ENCODE results near the gene TXNDC2. TPM values are rescaled to one million over a fixed set of nuclear protein-coding genes. Genes with fewer than 3 reads are reported as not detected.

Gene TXNDC2
- total RNA-seq, 1 experiment from 2014 or later: 0.12 TPM

DNA sequence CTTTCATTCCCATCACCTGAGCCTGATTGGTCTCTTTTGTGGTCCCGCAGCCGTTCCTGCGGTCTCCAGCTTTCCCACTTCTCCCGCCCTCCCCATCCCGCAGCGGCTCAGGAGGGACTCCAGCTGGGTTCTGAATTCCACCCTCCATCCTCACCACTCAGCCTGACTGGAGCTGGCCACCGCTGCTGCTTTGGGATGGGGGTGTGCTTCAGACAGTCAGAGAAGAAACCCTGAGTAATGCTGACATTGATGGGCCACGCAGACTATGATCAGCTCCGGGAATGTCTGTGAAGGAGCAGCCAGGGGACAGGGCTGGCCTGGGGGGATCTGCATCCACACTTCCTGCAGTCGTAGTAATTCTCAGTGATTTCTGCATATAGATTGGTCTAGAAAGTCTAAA lies 45.9 kb upstream of the TXNDC2 start:
- ATAC-seq (no peak), DNase-seq (ENCODE audit: low read depth, low spot score) (no peak)
- H3K36me3 ChIP-seq (ENCODE audit: control insufficient read depth in 1 of 2, insufficient read depth in 2 of 2, low read length in 2 of 2): no peaks in the 10 kb centered on the region
- H3K9me2 ChIP-seq (ENCODE audit: insufficient read depth): no peaks in the 10 kb centered on the region
- no peak overlapping the region for H3K9ac ChIP-seq (ENCODE audit: low read length)
- no TSS peak for BruUV-seq (replicated peaks)
- H3K27me3 ChIP-seq (ENCODE audit: insufficient read depth, low read length): no peaks in the 10 kb centered on the region
- ChIA-PET RAD21 (ENCODE audit: low non-redundant PET in 1 of 2, low total read pairs in 2 of 2, uncharacterized antibody in 2 of 2, unreplicated experiment in 2 of 2) (no interaction called here), POLR2A (no interaction called here), CTCF (no interaction called here)
- no peak overlapping the region for H3K4me2 ChIP-seq (ENCODE audit: low read length)
- H3K4me1 ChIP-seq (ENCODE audit: control insufficient read depth in 1 of 2, insufficient read depth in 2 of 2, low read length in 2 of 2): peaks cover 29 to 31% of the 10 kb centered on the region in 2 experiments
- no peak for TF ChIP-seq ELF1 (IDR thresholded peaks at IDR 0.05; ENCODE audit: borderline replicate concordance, low read depth)
- no peak for TF ChIP-seq RAD21 (IDR thresholded peaks at IDR 0.05; ENCODE audit: low read depth)
- no peak for TF ChIP-seq ZNF274 (IDR thresholded peaks at IDR 0.05; ENCODE audit: low read depth, low read length)
- no peak for TF ChIP-seq EZH2 (IDR thresholded peaks at IDR 0.05)
- TF ChIP-seq YY1 (IDR thresholded peaks at IDR 0.05; ENCODE audit: extremely low read depth, insufficient replicate concordance, low read depth, low read length): no peak
- TF ChIP-seq, protein P1, sequence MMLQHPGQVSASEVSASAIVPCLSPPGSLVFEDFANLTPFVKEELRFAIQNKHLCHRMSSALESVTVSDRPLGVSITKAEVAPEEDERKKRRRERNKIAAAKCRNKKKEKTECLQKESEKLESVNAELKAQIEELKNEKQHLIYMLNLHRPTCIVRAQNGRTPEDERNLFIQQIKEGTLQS (IDR thresholded peaks at IDR 0.05): no peak
- TF ChIP-seq SIN3A (IDR thresholded peaks at IDR 0.05; ENCODE audit: low read depth): no peak
- no peak overlapping the region for H2AFZ ChIP-seq (ENCODE audit: low read depth, low read length, poor library complexity, severe bottlenecking)
- H3K4me3 ChIP-seq (replicated peaks in 1 of 2; ENCODE audit: low read depth in 1 of 2, low read length in 2 of 2): no peak overlapping the region
- H3K27ac ChIP-seq (ENCODE audit: low read depth, low read length): no peak overlapping the region
- H3K79me2 ChIP-seq (ENCODE audit: insufficient read depth, low read length): no peaks in the 10 kb centered on the region
- H3K9me3 ChIP-seq (ENCODE audit: control insufficient read depth in 1 of 2, insufficient read depth in 1 of 2, low read depth in 1 of 2, low read length in 2 of 2): no peaks in the 10 kb centered on the region
- H4K20me1 ChIP-seq (ENCODE audit: insufficient read depth): no peaks in the 10 kb centered on the region
- intact Hi-C loops (cut with micrococcal nuclease): no loop called here

DNA sequence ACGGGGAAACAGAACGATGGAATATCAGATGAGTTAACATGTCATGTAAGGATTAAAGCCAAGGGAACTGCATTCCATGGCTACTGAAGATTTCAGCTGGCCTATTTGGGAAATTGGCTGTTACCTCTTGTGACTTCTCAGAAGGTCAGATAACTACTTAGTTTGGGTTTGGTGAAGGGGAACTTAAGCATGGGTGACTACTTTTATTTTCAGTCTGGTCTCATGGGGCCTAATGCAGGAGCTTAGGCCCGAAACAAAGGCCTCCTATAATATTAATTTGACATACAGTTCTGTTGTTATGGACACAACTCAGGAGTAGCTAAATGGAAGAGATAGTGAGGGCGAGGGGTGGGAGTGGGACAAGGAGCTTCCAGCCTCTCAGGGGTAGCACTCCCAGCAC lies 44.0 kb upstream of the TXNDC2 start:
- ChIA-PET RAD21 (ENCODE audit: low non-redundant PET in 1 of 2, low total read pairs in 2 of 2, uncharacterized antibody in 2 of 2, unreplicated experiment in 2 of 2) (no interaction called here), CTCF (no interaction called here), POLR2A (no interaction called here)
- TF ChIP-seq EZH2 (IDR thresholded peaks at IDR 0.05): no peak
- TF ChIP-seq, protein P2, sequence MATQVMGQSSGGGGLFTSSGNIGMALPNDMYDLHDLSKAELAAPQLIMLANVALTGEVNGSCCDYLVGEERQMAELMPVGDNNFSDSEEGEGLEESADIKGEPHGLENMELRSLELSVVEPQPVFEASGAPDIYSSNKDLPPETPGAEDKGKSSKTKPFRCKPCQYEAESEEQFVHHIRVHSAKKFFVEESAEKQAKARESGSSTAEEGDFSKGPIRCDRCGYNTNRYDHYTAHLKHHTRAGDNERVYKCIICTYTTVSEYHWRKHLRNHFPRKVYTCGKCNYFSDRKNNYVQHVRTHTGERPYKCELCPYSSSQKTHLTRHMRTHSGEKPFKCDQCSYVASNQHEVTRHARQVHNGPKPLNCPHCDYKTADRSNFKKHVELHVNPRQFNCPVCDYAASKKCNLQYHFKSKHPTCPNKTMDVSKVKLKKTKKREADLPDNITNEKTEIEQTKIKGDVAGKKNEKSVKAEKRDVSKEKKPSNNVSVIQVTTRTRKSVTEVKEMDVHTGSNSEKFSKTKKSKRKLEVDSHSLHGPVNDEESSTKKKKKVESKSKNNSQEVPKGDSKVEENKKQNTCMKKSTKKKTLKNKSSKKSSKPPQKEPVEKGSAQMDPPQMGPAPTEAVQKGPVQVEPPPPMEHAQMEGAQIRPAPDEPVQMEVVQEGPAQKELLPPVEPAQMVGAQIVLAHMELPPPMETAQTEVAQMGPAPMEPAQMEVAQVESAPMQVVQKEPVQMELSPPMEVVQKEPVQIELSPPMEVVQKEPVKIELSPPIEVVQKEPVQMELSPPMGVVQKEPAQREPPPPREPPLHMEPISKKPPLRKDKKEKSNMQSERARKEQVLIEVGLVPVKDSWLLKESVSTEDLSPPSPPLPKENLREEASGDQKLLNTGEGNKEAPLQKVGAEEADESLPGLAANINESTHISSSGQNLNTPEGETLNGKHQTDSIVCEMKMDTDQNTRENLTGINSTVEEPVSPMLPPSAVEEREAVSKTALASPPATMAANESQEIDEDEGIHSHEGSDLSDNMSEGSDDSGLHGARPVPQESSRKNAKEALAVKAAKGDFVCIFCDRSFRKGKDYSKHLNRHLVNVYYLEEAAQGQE (IDR thresholded peaks at IDR 0.05; ENCODE audit: low read depth): no peak
- TF ChIP-seq EZH2phosphoT487 (IDR thresholded peaks at IDR 0.05; ENCODE audit: borderline replicate concordance): no peak
- TF ChIP-seq YY1 (IDR thresholded peaks at IDR 0.05; ENCODE audit: extremely low read depth, insufficient replicate concordance, low read depth, low read length): no peak
- no peak for TF ChIP-seq EGR1 (IDR thresholded peaks at IDR 0.05; ENCODE audit: low read depth)
- no peak for TF ChIP-seq JUND (IDR thresholded peaks at IDR 0.05)
- no peak for TF ChIP-seq SP1 (IDR thresholded peaks at IDR 0.05; ENCODE audit: low read depth)
- no peak for TF ChIP-seq RAD21 (IDR thresholded peaks at IDR 0.05; ENCODE audit: low read depth)
- no peak for DNase-seq (ENCODE audit: low read depth, low spot score)
- no peak overlapping the region for H3K4me2 ChIP-seq (ENCODE audit: low read length)
- H3K9me2 ChIP-seq (ENCODE audit: insufficient read depth): no peaks in the 10 kb centered on the region
- no peaks in the 10 kb centered on the region for H4K20me1 ChIP-seq (ENCODE audit: insufficient read depth)
- no peak overlapping the region for H3K4me3 ChIP-seq (replicated peaks in 1 of 2; ENCODE audit: low read depth in 1 of 2, low read length in 2 of 2)
- no peak overlapping the region for H3K27ac ChIP-seq (ENCODE audit: low read depth, low read length)
- BruUV-seq (replicated peaks): no TSS peak
- no peaks in the 10 kb centered on the region for H3K9me3 ChIP-seq (ENCODE audit: control insufficient read depth in 1 of 2, insufficient read depth in 1 of 2, low read depth in 1 of 2, low read length in 2 of 2)
- H3K79me2 ChIP-seq (ENCODE audit: insufficient read depth, low read length): no peaks in the 10 kb centered on the region
- intact Hi-C loops (cut with micrococcal nuclease): no loop called here
- H3K27me3 ChIP-seq (ENCODE audit: insufficient read depth, low read length): no peaks in the 10 kb centered on the region
- no peak overlapping the region for H2AFZ ChIP-seq (ENCODE audit: low read depth, low read length, poor library complexity, severe bottlenecking)
- ATAC-seq: no peak
- H3K4me1 ChIP-seq (ENCODE audit: control insufficient read depth in 1 of 2, insufficient read depth in 2 of 2, low read length in 2 of 2): peaks cover 21 to 22% of the 10 kb centered on the region in 2 experiments
- no peak overlapping the region for H3K9ac ChIP-seq (ENCODE audit: low read length)
- no peaks in the 10 kb centered on the region for H3K36me3 ChIP-seq (ENCODE audit: control insufficient read depth in 1 of 2, insufficient read depth in 2 of 2, low read length in 2 of 2)

Data from HCT116 (cell line).